ENCODE measurements around the gene DGKE.
A peak's percentile ranks its signal among the peaks of the same experiment; 100 is the strongest.

The DGKE gene

GRCh38 chr17:56893503-56893902, 59.6 kb downstream of the DGKE start:
- no peak for DNase-seq

- no peak for DNase-seq
Observed at GRCh38 chr17:56894859-56895455, 61.0 kb downstream of the DGKE start.

- DNase-seq = no peak
Observed at GRCh38 chr17:56896217-56896967, 62.4 kb downstream of the DGKE start.

GRCh38 chr17:56896968-56897359, 63.0 kb downstream of the DGKE start:
- DNase-seq = no peak

- DNase-seq = no peak
Observed at GRCh38 chr17:56897646-56898424, 63.9 kb downstream of the DGKE start.

GRCh38 chr17:56898874-56899273, 64.9 kb downstream of the DGKE start:
- no peak for DNase-seq

GRCh38 chr17:56899403-56899802, 65.5 kb downstream of the DGKE start:
- DNase-seq = no peak

GRCh38 chr17:56902348-56902747, 68.4 kb downstream of the DGKE start:
- no peak for DNase-seq

- DNase-seq = no peak
Observed at GRCh38 chr17:56903560-56903959, 69.6 kb downstream of the DGKE start.

- no peak for DNase-seq
Observed at GRCh38 chr17:56908001-56908542, 74.1 kb downstream of the DGKE start.

GRCh38 chr17:56909742-56910508, 76.0 kb downstream of the DGKE start:
- DNase-seq = no peak

GRCh38 chr17:56910509-56911235, 76.7 kb downstream of the DGKE start:
- DNase-seq = no peak

GRCh38 chr17:56912105-56912999, 78.4 kb downstream of the DGKE start:
- DNase-seq = no peak

GRCh38 chr17:56913000-56913311, 79.0 kb downstream of the DGKE start:
- DNase-seq = no peak

GRCh38 chr17:56913353-56913866, 79.5 kb downstream of the DGKE start:
- DNase-seq = no peak

GRCh38 chr17:56913867-56914580, 80.1 kb downstream of the DGKE start, which contains the start of gene TRIM25:
Gene TRIM25 (minus strand): TSS chr17:56914049. CDS start chr17:56913988, 61 bp downstream.
- peak; percentile 84 for DNase-seq

GRCh38 chr17:56914581-56915273, 80.8 kb downstream of the DGKE start:
- DNase-seq = no peak

GRCh38 chr17:56917559-56918296, 83.8 kb downstream of the DGKE start:
- DNase-seq = no peak

- DNase-seq = no peak
Observed at GRCh38 chr17:56918916-56919315, 85.0 kb downstream of the DGKE start.

Data from NCI-H774 (cell line).